HG03097 (cell line): ENCODE results near the gene ZNF69.
A peak's percentile ranks its signal among the peaks of the same experiment; 100 is the strongest.
"Not testable (repeated sequence)": the region's sequence is repeated elsewhere in the genome, so short reads cannot be mapped to it uniquely, and the experiment has no call there.

Source experiments
- ATAC-seq: cut with Tn5 transposase; IDR thresholded peaks from one replicate; pipeline ENCODE4 v1.9.1; 2021; ENCODE audit not compliant: unreplicated experiment, low FRiP score

The ZNF69 gene

GRCh38 chr19:11887611-11888531 is at the start of gene ZNF69:
Gene ZNF69 (plus strand): TSS chr19:11887782. CDS start chr19:11887924, 142 bp downstream.
- ATAC-seq, result no peak

DNA sequence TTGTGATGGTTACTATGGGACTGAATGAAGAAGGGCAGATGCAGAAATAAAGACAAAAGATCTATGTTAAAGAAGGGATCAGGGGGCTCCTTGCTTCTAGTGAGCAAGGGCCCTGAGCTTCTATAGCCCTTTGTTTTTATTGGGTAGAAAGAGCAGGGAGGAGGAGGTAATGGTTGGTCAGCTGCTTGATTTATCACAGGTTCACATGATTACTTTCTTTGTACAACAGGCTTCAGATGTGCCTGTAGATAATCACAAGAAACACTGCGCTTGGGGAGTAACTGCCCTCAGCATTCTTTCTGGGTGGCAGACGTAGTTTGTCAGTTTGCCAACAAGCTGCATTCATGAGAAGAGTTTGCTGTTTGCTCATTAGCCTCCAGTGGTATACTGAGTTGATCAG is 43.9 kb upstream of the ZNF69 start:
- ATAC-seq, result no peak

- ATAC-seq, result not testable (repeated sequence)
These were observed 40.0 kb upstream of the ZNF69 start for GRCh38 chr19:11847615-11848014.

GRCh38 chr19:11848200-11848593 is 39.4 kb upstream of the ZNF69 start:
- peak; percentile 17 for ATAC-seq

DNA sequence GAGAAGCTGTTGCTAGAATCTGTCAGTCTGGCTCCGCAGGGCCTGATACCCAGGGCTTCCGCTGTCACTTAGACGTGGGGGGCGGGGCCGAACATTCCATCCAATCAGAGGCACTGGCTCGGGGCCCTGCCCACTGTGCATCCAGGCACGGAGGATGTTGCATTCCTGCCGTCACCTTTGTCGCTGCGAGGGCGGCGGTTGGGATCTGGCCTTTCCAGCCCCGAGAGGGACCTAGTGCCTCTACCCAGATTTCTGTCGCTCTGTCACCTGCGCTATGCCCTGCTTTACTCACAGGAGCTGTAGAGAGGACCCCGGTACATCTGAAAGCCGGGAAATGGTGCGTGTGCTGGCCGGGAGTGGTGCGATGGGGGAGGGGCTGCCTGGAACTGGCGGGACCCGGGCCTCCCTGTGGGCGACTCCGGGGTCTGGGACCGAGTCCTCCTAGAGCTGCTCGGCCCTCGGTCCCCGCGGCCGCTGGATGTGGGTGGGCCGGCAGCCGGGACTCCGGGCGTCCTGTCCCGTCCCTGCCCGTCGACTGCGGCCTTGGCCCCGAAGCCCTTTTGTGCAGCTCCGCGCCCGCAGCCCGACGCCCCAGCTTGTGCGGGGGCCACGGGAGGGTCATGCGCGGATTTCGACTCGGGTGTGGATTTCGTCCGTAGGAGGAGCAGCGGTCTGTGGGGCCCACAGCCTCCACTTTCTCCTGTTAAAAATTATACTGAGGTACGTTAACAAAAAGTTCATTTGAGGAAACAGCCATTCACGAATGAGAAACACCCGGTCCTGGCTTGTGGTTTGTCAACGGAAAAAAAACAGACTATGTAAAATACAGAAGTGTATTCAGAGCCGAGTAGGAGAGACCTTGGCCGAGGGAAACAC is 38.8 kb upstream of the ZNF69 start, which contains the start of gene ZNF439:
TSS of gene ZNF439 (plus strand) at position 133 of the 876 bp plus-strand sequence. CDS start at position 275, 142 bp downstream.
- peak; percentile 76 for ATAC-seq

- ATAC-seq, result not testable (repeated sequence)
These were observed 37.3 kb upstream of the ZNF69 start for GRCh38 chr19:11850289-11850688.

GRCh38 chr19:11853358-11853757 is 34.2 kb upstream of the ZNF69 start:
- ATAC-seq, result no peak

DNA sequence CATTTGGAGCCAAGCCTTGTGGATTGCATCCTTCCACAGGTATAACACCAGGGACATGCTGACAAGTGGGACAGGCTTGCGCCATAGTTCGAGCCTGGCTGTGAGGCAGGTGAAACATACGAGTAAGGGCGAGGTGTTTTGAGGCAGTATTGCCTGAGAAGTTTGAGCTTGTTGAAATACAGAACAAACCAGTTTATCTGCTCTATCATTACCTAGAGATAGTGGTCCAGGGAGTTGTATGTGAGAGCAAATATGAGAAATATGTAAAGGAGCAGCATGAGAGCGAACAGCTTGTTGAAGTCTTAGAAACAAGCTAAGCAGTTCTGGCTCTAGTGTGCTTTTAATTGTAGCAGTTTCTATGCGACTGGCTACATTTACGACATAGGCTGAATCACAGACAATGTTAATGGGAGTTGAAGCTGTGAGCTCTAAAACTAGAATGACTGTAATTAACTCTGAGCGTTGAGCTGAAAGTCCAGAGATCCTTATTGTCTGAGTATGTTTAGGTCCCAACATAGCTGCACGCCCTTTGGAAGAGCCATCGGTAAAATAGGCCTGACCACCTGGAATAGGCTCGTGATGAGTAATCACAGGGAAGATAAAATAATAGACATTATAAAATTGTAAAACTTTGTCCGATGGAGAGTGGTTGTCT is 30.9 kb upstream of the ZNF69 start:
- ATAC-seq, result no peak

GRCh38 chr19:11860721-11861120 is 26.9 kb upstream of the ZNF69 start:
- ATAC-seq, result no peak

- no peak for ATAC-seq
These were observed 26.3 kb upstream of the ZNF69 start for GRCh38 chr19:11861301-11861700.

GRCh38 chr19:11867766-11868165 is 19.8 kb upstream of the ZNF69 start:
- ATAC-seq, result not testable (repeated sequence)

DNA sequence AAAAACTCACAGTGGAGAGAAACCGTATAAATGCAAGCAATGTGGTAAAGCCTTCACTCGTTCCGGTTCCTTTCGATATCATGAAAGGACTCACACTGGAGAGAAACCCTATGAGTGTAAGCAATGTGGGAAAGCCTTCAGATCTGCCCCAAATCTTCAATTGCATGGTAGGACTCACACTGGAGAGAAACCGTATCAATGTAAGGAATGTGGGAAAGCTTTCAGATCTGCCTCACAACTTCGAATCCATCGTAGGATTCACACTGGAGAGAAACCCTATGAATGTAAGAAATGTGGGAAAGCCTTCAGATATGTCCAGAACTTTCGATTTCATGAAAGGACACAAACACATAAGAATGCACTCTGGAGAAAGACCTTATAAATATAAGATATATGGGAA is 19.4 kb upstream of the ZNF69 start:
- ATAC-seq, result no peak

DNA sequence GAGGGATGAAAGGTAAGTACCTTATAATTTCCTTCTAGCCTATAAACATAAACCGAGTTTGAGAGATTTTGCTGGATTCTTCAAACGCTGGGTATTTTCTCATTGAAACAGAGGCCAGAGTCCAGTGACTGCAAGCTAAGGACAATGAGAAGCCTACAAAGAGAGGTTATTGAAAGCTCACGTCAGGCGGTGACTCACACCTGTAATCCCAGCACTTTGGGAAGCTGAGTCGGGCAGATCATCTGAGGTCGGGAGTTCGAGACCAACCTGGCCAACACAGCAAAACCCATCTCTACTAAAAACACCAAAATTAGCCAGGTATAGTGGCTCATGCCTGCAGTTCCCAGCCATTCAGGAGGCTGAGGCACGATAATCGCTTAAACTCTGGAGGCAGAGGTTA is 15.0 kb upstream of the ZNF69 start:
- no peak for ATAC-seq

- no peak for ATAC-seq
These were observed 13.8 kb upstream of the ZNF69 start for GRCh38 chr19:11873762-11874161.

- not testable (repeated sequence) for ATAC-seq
These were observed 7.8 kb upstream of the ZNF69 start for GRCh38 chr19:11879687-11880266.

DNA sequence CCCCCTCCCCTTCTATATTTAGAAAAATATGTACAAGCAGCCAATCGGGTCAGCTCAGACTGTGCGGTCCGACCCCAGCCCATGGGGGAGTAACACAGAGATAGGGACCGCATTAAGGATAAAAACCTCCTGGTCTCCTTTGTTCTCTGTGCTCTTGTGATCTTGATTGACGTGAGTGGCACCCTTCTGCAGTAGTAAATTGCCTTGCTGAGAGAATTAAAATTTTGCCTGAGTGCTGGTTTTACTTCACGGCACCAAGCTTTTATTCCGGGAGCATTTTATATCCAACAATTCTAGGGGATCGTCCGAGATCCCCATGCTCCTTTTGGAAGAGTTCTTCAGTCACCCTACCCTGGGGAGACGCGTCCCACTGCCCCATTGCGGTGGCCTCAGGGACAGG is 7.0 kb upstream of the ZNF69 start:
- ATAC-seq, result no peak

DNA sequence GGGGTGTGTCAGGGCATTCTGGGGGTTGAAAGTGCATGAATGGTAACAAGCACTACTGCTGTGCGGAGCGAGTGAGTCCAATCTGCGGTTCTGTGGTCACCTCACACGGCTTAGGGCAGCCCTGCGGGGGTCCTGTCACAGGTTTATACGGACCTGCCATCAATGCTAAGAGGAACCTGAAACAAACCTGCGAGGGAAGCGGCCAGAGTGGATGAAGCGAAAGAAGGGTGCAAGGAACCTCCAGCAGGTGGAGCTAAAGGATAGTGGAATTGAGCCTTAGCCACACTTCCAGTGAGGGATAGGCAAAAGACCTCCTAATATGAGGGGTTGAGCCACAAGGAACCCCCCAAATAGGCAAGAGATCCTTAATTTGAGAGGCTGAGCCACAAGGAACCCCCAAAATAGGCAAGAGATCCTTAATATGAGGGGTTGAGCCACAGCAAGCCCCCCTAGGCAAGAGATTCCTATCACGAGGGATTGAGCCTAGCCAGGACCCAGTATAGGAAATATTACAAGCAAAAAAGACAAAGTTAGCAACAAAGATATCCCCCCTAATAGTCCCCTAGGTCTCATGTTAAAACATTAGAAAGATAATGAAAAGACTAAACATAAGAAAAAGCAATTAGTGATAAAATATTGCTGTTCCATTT is 6.3 kb upstream of the ZNF69 start:
- ATAC-seq, result no peak

DNA sequence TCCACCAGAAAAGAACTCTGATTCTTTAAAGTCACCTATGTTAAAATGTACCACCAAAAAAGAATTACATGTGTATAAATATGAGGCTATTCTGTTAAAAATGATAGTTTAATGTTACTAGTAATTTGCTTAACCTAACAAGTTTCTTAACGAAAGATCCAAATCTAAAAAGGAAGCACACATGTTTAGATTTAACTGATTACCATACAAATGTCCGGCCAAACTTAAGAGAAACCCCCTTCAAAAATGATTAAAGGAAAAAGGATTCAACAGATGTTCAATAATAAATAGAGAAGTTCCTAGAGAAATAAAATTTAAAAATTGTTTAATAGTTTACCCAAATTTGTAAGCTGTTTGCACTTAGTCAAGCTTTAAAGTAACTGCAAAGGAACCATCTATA is 5.0 kb upstream of the ZNF69 start:
- no peak for ATAC-seq

DNA sequence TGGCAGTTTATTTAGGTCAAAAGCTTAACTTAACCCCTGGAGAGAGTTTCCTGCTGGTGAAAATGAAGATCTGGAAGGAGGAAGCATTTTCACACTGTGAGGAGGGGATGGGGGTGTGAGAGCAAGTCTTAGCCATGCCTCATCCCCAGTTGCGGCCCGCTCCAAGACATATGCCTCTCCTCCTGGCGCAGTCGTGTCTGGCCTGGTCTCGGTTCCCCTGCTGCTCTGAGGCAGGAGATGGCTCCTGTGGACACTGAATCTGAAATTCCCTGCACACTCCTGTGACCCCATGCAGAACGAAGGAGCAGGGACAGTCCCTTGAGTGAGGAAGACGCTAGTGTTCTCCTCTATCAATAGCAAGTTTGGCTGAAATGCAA is 360 bp upstream of the ZNF69 start:
- ATAC-seq, result no peak

DNA sequence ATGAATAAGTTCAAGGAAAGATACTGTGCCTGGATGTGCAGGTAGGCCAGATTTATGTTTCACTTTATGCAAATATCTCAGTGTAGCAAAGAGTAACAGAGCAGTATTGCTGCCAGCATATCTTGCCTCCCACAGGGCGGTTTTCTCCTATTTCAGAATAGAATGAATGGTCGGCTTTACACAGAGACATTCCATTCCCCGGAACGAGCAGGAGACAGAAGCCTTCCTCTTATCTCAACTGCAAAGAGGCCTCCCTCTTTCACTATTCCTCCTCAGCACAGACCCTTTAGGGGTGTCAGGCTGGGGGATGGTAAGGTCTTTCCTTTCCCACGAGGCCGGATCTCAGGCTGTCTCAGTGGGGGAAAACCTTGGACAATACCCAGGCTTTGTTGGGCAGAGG is 2.3 kb downstream of the ZNF69 start:
- not testable (repeated sequence) for ATAC-seq
